ENCODE data around the gene RXRG.

RXRG gene

DNA sequence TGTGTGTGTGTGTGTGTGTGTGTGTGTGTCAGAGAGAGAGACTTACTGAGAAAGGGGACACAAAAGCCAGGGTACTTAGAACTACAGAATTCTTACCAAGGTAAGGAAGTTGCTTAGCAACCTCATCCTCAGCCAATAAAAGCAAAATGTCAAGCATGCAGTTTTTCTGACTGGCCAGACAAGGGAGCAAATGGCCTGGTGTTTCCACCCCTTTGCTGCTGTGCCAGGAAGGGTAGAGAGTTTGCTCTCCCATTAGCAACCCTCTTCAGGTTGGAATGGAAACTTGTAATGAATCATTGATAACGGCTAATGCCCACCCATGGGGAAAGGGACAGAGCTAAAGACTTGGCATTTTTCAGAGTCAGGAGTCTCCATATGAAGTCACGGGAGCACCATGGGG is 10.6 kb downstream of the RXRG start:
- 33% methylated on average over 2 of the region's 2 CpGs for WGBS

DNA sequence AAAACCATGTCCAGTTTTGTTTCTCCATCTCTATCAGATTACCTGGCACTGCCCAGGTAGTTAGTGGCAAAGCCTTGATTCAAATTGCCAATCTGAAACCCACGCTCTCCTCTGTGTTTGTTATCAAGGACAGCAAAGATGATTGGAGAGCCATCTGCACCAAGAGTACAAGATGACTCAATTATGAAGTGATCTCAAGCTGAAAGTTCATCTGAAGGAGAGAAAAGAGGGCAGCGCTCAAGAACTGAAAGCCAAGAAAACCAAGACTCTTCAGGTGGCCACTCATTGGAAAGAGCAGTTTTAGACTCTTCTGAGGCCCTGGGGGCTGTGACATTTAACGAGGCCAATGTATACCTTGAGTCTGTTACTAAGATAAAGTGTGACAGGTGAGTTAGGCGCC is 13.8 kb downstream of the RXRG start:
- H3K9ac ChIP-seq (ENCODE audit: low read length): no peak overlapping the region
- H3K4me3 ChIP-seq (ENCODE audit: insufficient read depth in 1 of 2, low read depth in 1 of 2, low read length in 2 of 2): no peak overlapping the region
- DNase-seq: no peak
- no peak overlapping the region for H2BK5ac ChIP-seq (ENCODE audit: low read depth, low read length, poor library complexity, severe bottlenecking)
- H3K4me1 ChIP-seq (ENCODE audit: control insufficient read depth, insufficient read depth, low read depth, low read length): no peaks in the 10 kb centered on the region
- no peak overlapping the region for H2BK15ac ChIP-seq (ENCODE audit: low read depth, poor library complexity, severe bottlenecking)
- H4K91ac ChIP-seq (ENCODE audit: low read length): no peak overlapping the region
- no peak overlapping the region for H2BK120ac ChIP-seq (ENCODE audit: low read depth, low read length)
- no peak overlapping the region for H3K27ac ChIP-seq (ENCODE audit: low read length, poor library complexity, severe bottlenecking)
- H3K27me3 ChIP-seq (ENCODE audit: control insufficient read depth in 1 of 2, insufficient read depth in 1 of 2, low read length in 2 of 2): peaks cover 7 to 12% of the 10 kb centered on the region in 2 experiments
- H3K4me2 ChIP-seq (ENCODE audit: low read length, poor library complexity, severe bottlenecking): no peak overlapping the region
- no peak overlapping the region for H3K14ac ChIP-seq (ENCODE audit: low read length in 2 of 2)
- H4K8ac ChIP-seq (ENCODE audit: low read length): no peak overlapping the region
- H2BK12ac ChIP-seq (ENCODE audit: low read length in 2 of 2): no peak overlapping the region
- H3K18ac ChIP-seq (ENCODE audit: low read depth in 1 of 2, low read length in 2 of 2): no peak overlapping the region
- H2AK5ac ChIP-seq (ENCODE audit: low read length, severe bottlenecking): no peak overlapping the region
- H3K79me1 ChIP-seq (replicated peaks; ENCODE audit: low read length, poor library complexity, severe bottlenecking): no peaks in the 10 kb centered on the region
- 81% methylated on average over 4 of the region's 4 CpGs for WGBS
- no peaks in the 10 kb centered on the region for H3K9me3 ChIP-seq (ENCODE audit: control insufficient read depth, low read length)
- no peak overlapping the region for H2AFZ ChIP-seq (ENCODE audit: low read depth, low read length)
- no peak overlapping the region for H3K23ac ChIP-seq (ENCODE audit: low read length in 2 of 2)
- H3K4ac ChIP-seq (ENCODE audit: low read depth in 1 of 2, low read length in 2 of 2): no peak overlapping the region
- no peaks in the 10 kb centered on the region for H3K36me3 ChIP-seq (ENCODE audit: control insufficient read depth in 1 of 2, insufficient read depth in 2 of 2, low read depth in 1 of 2, low read length in 2 of 2)

More for the DNA sequence above, 10.6 kb downstream of the RXRG start:
- Histone ChIP-seq H3K4me1 (ENCODE audit: control insufficient read depth, insufficient read depth, low read depth, low read length) (no peaks in the 10 kb centered on the region), H3K4me3 (ENCODE audit: insufficient read depth in 1 of 2, low read depth in 1 of 2, low read length in 2 of 2) (no peak overlapping the region), H3K23ac (ENCODE audit: low read length in 2 of 2) (no peak overlapping the region), H2BK5ac (ENCODE audit: low read depth, low read length, poor library complexity, severe bottlenecking) (no peak overlapping the region), H2AK5ac (ENCODE audit: low read length, severe bottlenecking) (no peak overlapping the region), H3K27me3 (ENCODE audit: control insufficient read depth in 1 of 2, insufficient read depth in 1 of 2, low read length in 2 of 2) (peaks cover 17 to 30% of the 10 kb centered on the region in 2 experiments), H2BK120ac (ENCODE audit: low read depth, low read length) (no peak overlapping the region), H2AFZ (ENCODE audit: low read depth, low read length) (no peak overlapping the region), H2BK15ac (ENCODE audit: low read depth, poor library complexity, severe bottlenecking) (no peak overlapping the region), H3K9ac (ENCODE audit: low read length) (no peak overlapping the region), H3K36me3 (ENCODE audit: control insufficient read depth in 1 of 2, insufficient read depth in 2 of 2, low read depth in 1 of 2, low read length in 2 of 2) (no peaks in the 10 kb centered on the region), H3K4me2 (ENCODE audit: low read length, poor library complexity, severe bottlenecking) (no peak overlapping the region), H3K18ac (ENCODE audit: low read depth in 1 of 2, low read length in 2 of 2) (no peak overlapping the region), H3K27ac (ENCODE audit: low read length, poor library complexity, severe bottlenecking) (no peak overlapping the region), H3K9me3 (ENCODE audit: control insufficient read depth, low read length) (no peaks in the 10 kb centered on the region), H4K8ac (ENCODE audit: low read length) (no peak overlapping the region), H3K4ac (ENCODE audit: low read depth in 1 of 2, low read length in 2 of 2) (no peak overlapping the region), H3K79me1 (replicated peaks; ENCODE audit: low read length, poor library complexity, severe bottlenecking) (no peaks in the 10 kb centered on the region), H2BK12ac (ENCODE audit: low read length in 2 of 2) (no peak overlapping the region), H4K91ac (ENCODE audit: low read length) (no peak overlapping the region), H3K14ac (ENCODE audit: low read length in 2 of 2) (no peak overlapping the region)
- DNase-seq: no peak

DNA sequence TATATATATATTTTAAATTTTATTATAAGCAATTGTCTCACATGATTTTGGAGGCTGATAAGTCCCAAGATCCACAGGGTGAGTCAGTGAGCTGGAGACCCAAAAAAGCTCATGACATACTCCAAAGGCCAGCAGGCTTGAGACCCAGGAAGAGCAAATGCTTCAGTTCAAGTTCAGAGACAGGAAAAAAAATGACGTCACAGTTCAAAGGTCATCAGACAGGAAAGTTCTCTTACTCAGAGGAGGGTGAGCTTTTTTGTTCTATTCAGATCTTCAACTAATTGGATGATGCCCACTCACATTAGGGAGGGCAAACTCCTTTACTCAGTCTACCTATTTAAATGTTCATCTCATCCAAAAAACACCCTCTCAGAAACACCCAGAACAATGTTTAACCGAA is 18.2 kb downstream of the RXRG start:
- no peak overlapping the region for H2BK12ac ChIP-seq (ENCODE audit: low read length in 2 of 2)
- H3K4me1 ChIP-seq (ENCODE audit: control insufficient read depth, insufficient read depth, low read depth, low read length): no peaks in the 10 kb centered on the region
- H3K27me3 ChIP-seq (ENCODE audit: control insufficient read depth in 1 of 2, insufficient read depth in 1 of 2, low read length in 2 of 2): peaks cover 3 to 8% of the 10 kb centered on the region in 2 experiments
- no peak overlapping the region for H3K14ac ChIP-seq (ENCODE audit: low read length in 2 of 2)
- H2BK15ac ChIP-seq (ENCODE audit: low read depth, poor library complexity, severe bottlenecking): no peak overlapping the region
- no peaks in the 10 kb centered on the region for H3K9me3 ChIP-seq (ENCODE audit: control insufficient read depth, low read length)
- 56% methylated on average over 1 of the region's 2 CpGs for WGBS
- peak; percentile 9 for DNase-seq
- H3K4me3 ChIP-seq (ENCODE audit: insufficient read depth in 1 of 2, low read depth in 1 of 2, low read length in 2 of 2): no peak overlapping the region
- no peak overlapping the region for H2AFZ ChIP-seq (ENCODE audit: low read depth, low read length)
- no peak overlapping the region for H3K4me2 ChIP-seq (ENCODE audit: low read length, poor library complexity, severe bottlenecking)
- H3K79me1 ChIP-seq (replicated peaks; ENCODE audit: low read length, poor library complexity, severe bottlenecking): no peaks in the 10 kb centered on the region
- no peak overlapping the region for H2BK120ac ChIP-seq (ENCODE audit: low read depth, low read length)
- H2BK5ac ChIP-seq (ENCODE audit: low read depth, low read length, poor library complexity, severe bottlenecking): no peak overlapping the region
- no peak overlapping the region for H3K18ac ChIP-seq (ENCODE audit: low read depth in 1 of 2, low read length in 2 of 2)
- H3K36me3 ChIP-seq (ENCODE audit: control insufficient read depth in 1 of 2, insufficient read depth in 2 of 2, low read depth in 1 of 2, low read length in 2 of 2): no peaks in the 10 kb centered on the region
- no peak overlapping the region for H3K23ac ChIP-seq (ENCODE audit: low read length in 2 of 2)
- H4K8ac ChIP-seq (ENCODE audit: low read length): no peak overlapping the region
- H2AK5ac ChIP-seq (ENCODE audit: low read length, severe bottlenecking): no peak overlapping the region
- H4K91ac ChIP-seq (ENCODE audit: low read length): no peak overlapping the region
- no peak overlapping the region for H3K27ac ChIP-seq (ENCODE audit: low read length, poor library complexity, severe bottlenecking)
- H3K9ac ChIP-seq (ENCODE audit: low read length): no peak overlapping the region
- H3K4ac ChIP-seq (ENCODE audit: low read depth in 1 of 2, low read length in 2 of 2): no peak overlapping the region

GRCh38 chr1:165425621-165426020 is 19.3 kb downstream of the RXRG start:
- Histone ChIP-seq H3K27me3 (ENCODE audit: control insufficient read depth in 1 of 2, insufficient read depth in 1 of 2, low read length in 2 of 2) (peaks cover 3 to 8% of the 10 kb centered on the region in 2 experiments), H3K18ac (ENCODE audit: low read depth in 1 of 2, low read length in 2 of 2) (no peak overlapping the region), H3K36me3 (ENCODE audit: control insufficient read depth in 1 of 2, insufficient read depth in 2 of 2, low read depth in 1 of 2, low read length in 2 of 2) (no peaks in the 10 kb centered on the region), H3K4ac (ENCODE audit: low read depth in 1 of 2, low read length in 2 of 2) (no peak overlapping the region), H3K9ac (ENCODE audit: low read length) (peak overlapping the region; percentile 71), H2AK5ac (ENCODE audit: low read length, severe bottlenecking) (no peak overlapping the region), H3K14ac (ENCODE audit: low read length in 2 of 2) (no peak overlapping the region), H2BK5ac (ENCODE audit: low read depth, low read length, poor library complexity, severe bottlenecking) (no peak overlapping the region), H2BK120ac (ENCODE audit: low read depth, low read length) (no peak overlapping the region), H4K91ac (ENCODE audit: low read length) (no peak overlapping the region), H4K8ac (ENCODE audit: low read length) (no peak overlapping the region), H3K79me1 (replicated peaks; ENCODE audit: low read length, poor library complexity, severe bottlenecking) (no peaks in the 10 kb centered on the region), H3K23ac (ENCODE audit: low read length in 2 of 2) (peak overlapping the region in 1 of 2 experiments; percentile 78), H2BK15ac (ENCODE audit: low read depth, poor library complexity, severe bottlenecking) (no peak overlapping the region), H2BK12ac (ENCODE audit: low read length in 2 of 2) (no peak overlapping the region), H3K4me1 (ENCODE audit: control insufficient read depth, insufficient read depth, low read depth, low read length) (no peaks in the 10 kb centered on the region), H3K27ac (ENCODE audit: low read length, poor library complexity, severe bottlenecking) (no peak overlapping the region), H2AFZ (ENCODE audit: low read depth, low read length) (no peak overlapping the region), H3K4me2 (ENCODE audit: low read length, poor library complexity, severe bottlenecking) (no peak overlapping the region), H3K4me3 (ENCODE audit: insufficient read depth in 1 of 2, low read depth in 1 of 2, low read length in 2 of 2) (no peak overlapping the region), H3K9me3 (ENCODE audit: control insufficient read depth, low read length) (no peaks in the 10 kb centered on the region)
- 86% methylated on average over 2 of the region's 2 CpGs for WGBS
- no peak for DNase-seq
